ENCODE measurements around the gene TULP4.

DNA sequence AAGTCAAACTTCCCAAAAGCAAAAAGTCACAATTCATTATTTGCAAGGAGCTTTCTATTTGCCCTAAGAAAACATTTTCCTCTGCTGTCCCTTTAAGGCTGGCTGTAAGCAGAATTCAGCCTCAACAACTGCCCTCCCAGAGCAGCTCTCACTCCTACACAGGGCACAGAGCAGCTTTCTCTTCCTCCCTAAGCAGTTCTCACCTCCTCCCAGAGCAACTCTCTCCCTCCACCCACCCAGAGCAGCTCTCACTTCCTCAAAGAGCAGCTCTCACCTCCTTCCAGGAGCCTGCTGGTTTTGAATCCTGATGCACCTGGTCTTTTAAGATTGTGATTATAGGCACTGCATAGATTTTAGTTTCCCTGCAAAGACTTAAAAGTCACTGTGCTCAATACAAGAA, 127.0 kb downstream of the TULP4 start:
- TF ChIP-seq POLR2A (IDR thresholded peaks at IDR 0.05): no peak
- no peak for TF ChIP-seq POLR2AphosphoS5 (IDR thresholded peaks at IDR 0.05)
- TF ChIP-seq, protein P1, sequence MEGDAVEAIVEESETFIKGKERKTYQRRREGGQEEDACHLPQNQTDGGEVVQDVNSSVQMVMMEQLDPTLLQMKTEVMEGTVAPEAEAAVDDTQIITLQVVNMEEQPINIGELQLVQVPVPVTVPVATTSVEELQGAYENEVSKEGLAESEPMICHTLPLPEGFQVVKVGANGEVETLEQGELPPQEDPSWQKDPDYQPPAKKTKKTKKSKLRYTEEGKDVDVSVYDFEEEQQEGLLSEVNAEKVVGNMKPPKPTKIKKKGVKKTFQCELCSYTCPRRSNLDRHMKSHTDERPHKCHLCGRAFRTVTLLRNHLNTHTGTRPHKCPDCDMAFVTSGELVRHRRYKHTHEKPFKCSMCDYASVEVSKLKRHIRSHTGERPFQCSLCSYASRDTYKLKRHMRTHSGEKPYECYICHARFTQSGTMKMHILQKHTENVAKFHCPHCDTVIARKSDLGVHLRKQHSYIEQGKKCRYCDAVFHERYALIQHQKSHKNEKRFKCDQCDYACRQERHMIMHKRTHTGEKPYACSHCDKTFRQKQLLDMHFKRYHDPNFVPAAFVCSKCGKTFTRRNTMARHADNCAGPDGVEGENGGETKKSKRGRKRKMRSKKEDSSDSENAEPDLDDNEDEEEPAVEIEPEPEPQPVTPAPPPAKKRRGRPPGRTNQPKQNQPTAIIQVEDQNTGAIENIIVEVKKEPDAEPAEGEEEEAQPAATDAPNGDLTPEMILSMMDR (IDR thresholded peaks at IDR 0.05): no peak
